Activated T-cell treated with anti-CD3 and anti-CD28 coated beads for 24 hours (primary cell): Measurements from ENCODE around the gene TOMM20L.
"Not testable (repeated sequence)": the region's sequence is repeated elsewhere in the genome, so short reads cannot be mapped to it uniquely, and the experiment has no call there.

Experiments used
- DNase-seq: peaks from one replicate; pipeline ENCODE4 v3.0.0-alpha.2; 2020; ENCODE audit warnings: low read depth

Gene TOMM20L

DNA sequence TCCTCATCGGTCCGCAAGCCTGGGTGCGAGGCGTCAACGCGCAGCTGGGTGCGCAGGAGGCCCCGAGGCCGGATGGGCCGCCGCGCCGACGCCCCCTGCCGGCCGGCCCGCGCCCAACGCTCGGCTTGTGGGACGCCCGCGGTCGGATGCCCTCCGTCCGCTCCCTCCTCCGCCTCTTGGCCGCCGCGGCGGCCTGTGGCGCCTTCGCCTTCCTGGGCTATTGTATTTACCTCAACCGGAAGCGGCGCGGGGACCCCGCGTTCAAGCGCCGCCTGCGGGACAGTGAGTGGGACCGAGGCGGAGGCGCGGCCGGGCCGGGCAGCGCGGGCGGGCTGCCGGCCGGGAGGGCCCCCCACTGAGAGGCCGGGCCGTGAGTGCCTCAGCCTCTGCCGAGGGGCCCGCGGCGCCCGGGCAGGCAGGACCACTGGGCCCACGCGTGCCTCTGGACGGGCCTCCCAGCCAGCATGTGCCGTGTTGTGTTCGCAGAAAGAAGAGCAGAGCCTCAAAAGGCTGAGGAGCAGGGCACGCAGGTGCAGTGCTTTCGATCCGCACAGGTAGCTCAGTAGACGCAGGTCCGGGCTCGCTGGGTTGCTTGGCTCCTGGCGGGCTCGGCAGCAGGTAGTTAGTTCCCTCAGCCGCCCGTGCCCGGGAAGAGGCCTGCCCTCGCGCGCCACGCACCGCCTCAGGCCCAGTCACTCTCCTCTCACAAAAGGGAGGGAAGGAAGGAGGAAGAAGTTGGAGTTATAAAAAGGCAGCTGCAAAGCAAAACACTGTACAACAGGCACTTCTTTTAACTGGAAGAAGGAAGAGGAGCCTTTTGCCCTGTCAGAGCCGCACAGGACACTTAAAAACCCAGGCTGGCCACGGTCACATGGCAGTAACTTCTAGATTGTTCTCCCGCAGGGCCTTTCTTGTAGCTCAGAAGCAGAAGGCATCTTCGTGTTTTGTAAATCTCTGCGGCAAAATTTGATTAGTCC is at the start of gene TOMM20L:
Gene TOMM20L, plus strand, starts transcription at position 119 of the 977 bp plus-strand sequence. Its CDS starts 28 bp downstream, at position 147.
- peak; percentile 55 for DNase-seq

DNA sequence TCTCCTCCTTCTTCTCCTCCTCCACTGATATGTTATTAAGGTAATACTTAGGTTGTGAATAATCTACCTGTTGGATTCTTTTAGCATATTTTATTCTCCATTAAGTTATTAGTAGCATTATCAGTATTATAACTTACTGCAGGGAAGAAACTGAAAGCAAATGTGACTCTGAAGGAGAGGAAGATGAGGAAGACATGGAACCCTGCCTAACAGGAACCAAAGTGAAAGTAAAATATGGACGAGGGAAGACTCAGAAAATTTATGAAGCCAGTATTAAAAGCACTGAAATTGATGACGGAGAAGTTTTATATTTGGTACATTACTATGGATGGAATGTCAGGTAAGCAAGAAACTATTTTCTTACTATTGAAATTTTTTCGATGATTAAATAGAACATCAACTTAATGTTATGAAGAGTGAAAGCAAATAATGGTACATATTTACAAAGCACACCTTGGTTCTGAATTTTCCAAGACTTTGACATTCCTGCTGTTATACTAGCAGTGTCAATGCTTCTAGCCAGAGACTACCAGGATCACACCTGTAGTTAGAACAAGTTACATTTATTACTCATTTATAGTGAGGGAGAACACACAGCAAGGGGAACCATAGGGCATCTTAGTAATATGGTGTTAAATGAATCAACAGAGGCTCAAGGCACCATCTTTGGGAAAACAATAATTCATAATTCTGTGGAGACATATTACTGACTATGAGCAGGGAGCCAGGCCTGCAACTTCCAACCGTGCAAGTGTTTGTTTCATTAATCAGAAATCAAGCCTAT is 42.0 kb upstream of the TOMM20L start:
- no peak for DNase-seq

GRCh38 chr14:58354808-58355207 is 40.9 kb upstream of the TOMM20L start:
- DNase-seq = no peak

GRCh38 chr14:58356268-58356667 is 39.5 kb upstream of the TOMM20L start:
- DNase-seq = no peak

GRCh38 chr14:58362272-58362671 is 33.5 kb upstream of the TOMM20L start:
- not testable (repeated sequence) for DNase-seq

- no peak for DNase-seq
These were observed 32.8 kb upstream of the TOMM20L start for GRCh38 chr14:58362798-58363412.

DNA sequence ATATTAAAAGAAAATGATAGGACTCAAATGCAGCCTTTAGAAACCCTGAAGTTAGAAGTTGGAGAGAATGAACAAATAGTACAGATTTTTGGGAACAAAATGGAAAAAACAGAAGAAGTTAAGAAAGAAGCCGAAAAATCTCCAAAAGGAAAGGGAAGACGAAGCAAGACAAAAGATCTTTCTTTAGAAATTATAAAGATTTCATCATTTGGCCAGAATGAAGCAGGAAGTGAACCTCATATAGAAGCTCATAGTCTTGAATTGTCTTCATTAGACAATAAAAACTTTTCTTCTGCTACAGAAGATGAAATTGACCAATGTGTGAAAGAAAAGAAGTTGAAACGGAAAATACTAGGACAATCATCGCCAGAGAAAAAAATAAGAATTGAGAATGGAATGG is 31.4 kb upstream of the TOMM20L start:
- DNase-seq = no peak

DNA sequence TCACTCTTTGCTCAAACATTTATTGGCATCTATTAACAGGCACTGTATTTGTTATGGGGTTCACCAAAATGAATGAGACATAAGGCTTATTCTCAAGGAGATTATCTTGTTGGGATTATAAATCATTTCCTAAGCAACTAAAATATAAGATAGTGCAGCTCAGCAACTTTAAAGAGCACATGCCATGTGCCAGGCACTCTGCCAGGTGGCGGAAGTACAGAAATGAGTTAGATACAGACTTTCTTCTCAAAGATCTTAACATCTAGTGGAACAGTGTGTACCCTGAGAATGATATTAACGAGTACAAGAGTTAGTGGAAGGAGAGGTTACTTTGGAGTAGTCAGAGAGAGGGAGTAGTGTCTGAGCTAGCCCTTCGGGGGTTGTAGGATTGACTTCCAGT is 28.4 kb upstream of the TOMM20L start:
- DNase-seq = no peak

- no peak for DNase-seq
These were observed 26.8 kb upstream of the TOMM20L start for GRCh38 chr14:58368956-58369355.

DNA sequence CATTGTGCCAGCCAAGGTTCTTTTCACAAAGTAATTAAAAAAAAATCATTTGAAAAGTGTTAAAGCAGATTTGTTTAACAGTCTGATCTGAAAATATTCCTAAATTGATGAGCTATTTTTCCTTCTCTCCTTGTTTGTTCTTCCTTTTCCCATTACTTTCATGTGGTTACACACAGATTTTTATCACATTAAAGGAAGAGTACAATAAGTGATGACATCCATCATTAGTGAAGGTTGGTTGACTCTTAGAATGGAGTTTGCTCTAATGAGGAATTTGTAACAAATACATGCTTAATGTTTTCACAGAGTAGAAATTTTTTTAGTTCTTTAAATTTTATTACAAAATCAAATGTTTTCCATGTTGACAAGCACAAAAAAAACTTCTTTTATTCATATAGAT is 18.9 kb upstream of the TOMM20L start:
- no peak for DNase-seq

- no peak for DNase-seq
These were observed 4.9 kb upstream of the TOMM20L start for GRCh38 chr14:58390830-58391229.

DNA sequence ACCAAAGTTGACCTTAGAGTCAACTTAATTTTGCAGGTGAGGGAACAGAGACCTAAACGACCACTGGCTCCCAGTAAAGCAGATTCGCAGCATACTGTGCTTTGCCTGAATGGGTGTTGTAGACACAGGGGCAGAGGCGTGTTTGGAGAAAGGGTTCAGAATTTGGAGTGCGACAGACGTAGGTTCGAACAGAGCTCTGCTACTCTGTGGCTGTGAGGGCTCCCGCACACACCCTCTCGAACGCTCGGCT is 243 bp upstream of the TOMM20L start:
- no peak for DNase-seq

GRCh38 chr14:58397156-58397555 is 1.4 kb downstream of the TOMM20L start:
- DNase-seq = no peak

GRCh38 chr14:58398495-58398894 is 2.8 kb downstream of the TOMM20L start:
- no peak for DNase-seq

- no peak for DNase-seq
These were observed 3.2 kb downstream of the TOMM20L start for GRCh38 chr14:58398895-58399294.

GRCh38 chr14:58401587-58401986 is 5.9 kb downstream of the TOMM20L start:
- no peak for DNase-seq

GRCh38 chr14:58408681-58409215 is 13.0 kb downstream of the TOMM20L start:
- DNase-seq = no peak

- DNase-seq = no peak
These were observed 19.1 kb downstream of the TOMM20L start for GRCh38 chr14:58414845-58415244.

GRCh38 chr14:58415636-58416547 is 20.2 kb downstream of the TOMM20L start:
- DNase-seq = no peak

GRCh38 chr14:58416934-58417333 is 21.2 kb downstream of the TOMM20L start:
- DNase-seq = not testable (repeated sequence)

DNA sequence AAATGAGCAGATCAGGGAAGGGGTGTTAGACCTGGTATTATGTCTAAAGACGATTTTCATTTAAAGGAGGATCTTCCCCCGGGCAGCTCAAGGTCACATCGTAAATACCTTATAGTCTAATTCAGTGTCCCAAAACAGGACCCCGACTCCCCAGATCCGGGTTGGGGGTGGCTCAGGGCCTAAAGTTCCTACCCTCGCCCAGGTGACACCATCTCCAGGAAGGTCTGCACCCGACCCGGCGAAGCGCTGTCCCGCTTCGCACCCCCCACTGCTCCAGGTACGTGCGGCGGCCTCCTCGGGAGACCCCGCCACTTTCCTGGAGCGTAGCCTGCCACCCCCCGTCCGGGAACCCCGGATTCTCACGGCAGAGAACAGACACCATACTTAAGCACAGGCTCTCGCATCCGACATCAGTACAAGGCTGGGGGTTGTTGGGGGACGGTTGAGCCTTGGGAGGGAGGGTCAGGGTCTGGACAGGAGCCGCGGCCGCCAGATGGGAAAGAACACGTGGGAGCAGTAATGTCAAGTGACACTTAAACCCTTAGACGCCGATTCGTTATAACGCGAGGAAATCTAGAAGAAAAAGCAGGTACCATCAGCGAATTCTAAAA is 31.0 kb downstream of the TOMM20L start:
- peak; percentile 48 for DNase-seq
